Endothelial cell of umbilical vein (primary cell): Measurements from ENCODE around the gene NEUROG1. TPM values are rescaled to one million over a fixed set of nuclear protein-coding genes. Genes with fewer than 3 reads are reported as not detected.

ENCODE experiments used
- BruUV-seq: library from RNA; stranded (reverse); fragments of 400-500 nt; replicated peaks from 2 replicates; lab custom pipeline; 2021; lab: Mats Ljungman, UMichigan
- CTCF ChIA-PET: fragments of 300-600, 350-600 bp; sonication (Branson Sonifier 250); formaldehyde crosslinking; loops from one replicate; lab custom pipeline; 2021; ENCODE audit warnings: antibody characterized with exemption, inconsistent platforms; lab: Charles Lee
- POLR2A ChIA-PET: fragments of 300-600, 350-600 bp; sonication (Branson Sonifier 250); formaldehyde crosslinking; loops from one replicate; lab custom pipeline; 2021; ENCODE audit warnings: antibody characterized with exemption, inconsistent platforms; lab: Charles Lee
- DNase-seq: peaks from one replicate; pipeline ENCODE4 v3.0.0-alpha.2; 2011; ENCODE audit warnings: low read depth, low spot score
- FAIRE-seq: peaks from 2 replicates; lab custom pipeline; 2011; peaks lifted over from hg19 to GRCh38; lab: Jason Lieb, UNC
- H2AFZ ChIP-seq: 2 replicates; pipeline ENCODE4 v1.6.0; 2012; ENCODE audit warnings: low read depth, low read length, control low read depth, inconsistent platforms
- H3K27ac ChIP-seq: 2 replicates; pipeline ENCODE4 v1.5.1; 2011; ENCODE audit warnings: low read depth, mild to moderate bottlenecking, control low read depth, low read length, moderate library complexity; ENCODE audit not compliant: insufficient read depth
- H3K27me3 ChIP-seq, 2 experiments: 2 replicates each; pipeline versions ENCODE4 v1.6.0 to v1.6.1; 2011; ENCODE audit warnings: low read length in 2 of 2, mixed read lengths in 1 of 2; ENCODE audit not compliant: control insufficient read depth in 2 of 2, insufficient read depth in 2 of 2
- H3K36me3 ChIP-seq, 2 experiments: 2 replicates in 1 of 2; 3 replicates in 1 of 2; pipeline ENCODE4 v1.5.1; 2011; ENCODE audit warnings: low read length in 2 of 2, mild to moderate bottlenecking in 1 of 2, moderate library complexity in 1 of 2; ENCODE audit not compliant: control insufficient read depth in 2 of 2, insufficient read depth in 2 of 2; ENCODE audit errors: extremely low read depth in 1 of 2
- H3K4me1 ChIP-seq: 3 replicates; pipeline ENCODE4 v1.5.1; 2011; ENCODE audit warnings: mild to moderate bottlenecking, low read length; ENCODE audit not compliant: control insufficient read depth, insufficient read depth; ENCODE audit errors: extremely low read depth
- H3K4me2 ChIP-seq: 2 replicates; pipeline ENCODE4 v1.6.1; 2011; ENCODE audit warnings: low read length, control low read depth, mixed read lengths; ENCODE audit not compliant: insufficient read depth
- H3K4me3 ChIP-seq, 3 experiments: fragments of 200-600 bp in 1 of 3; sonication (generic), shearing (Covaris generic) in 1 of 3; replicated peaks in 1 of 3; 2 replicates each; pipeline ENCODE4 v1.5.1; 2011 to 2016; ENCODE audit warnings: control low read depth in 3 of 3, low read length in 3 of 3, mild to moderate bottlenecking in 2 of 3, inconsistent platforms in 1 of 3, low read depth in 1 of 3, moderate library complexity in 1 of 3; ENCODE audit not compliant: insufficient read depth in 1 of 3
- H3K79me2 ChIP-seq: 2 replicates; pipeline ENCODE4 v1.6.0; 2012; ENCODE audit warnings: low read length, inconsistent platforms; ENCODE audit not compliant: control insufficient read depth, insufficient read depth
- H3K9ac ChIP-seq: replicated peaks from 2 replicates; pipeline ENCODE3; 2011; ENCODE audit warnings: low read length, control low read depth; ENCODE audit not compliant: insufficient read depth; ENCODE audit errors: extremely low read depth
- H3K9me1 ChIP-seq: replicated peaks from 3 replicates; pipeline ENCODE4 v1.6.0; 2011; ENCODE audit warnings: mild to moderate bottlenecking, low read length; ENCODE audit not compliant: control insufficient read depth, insufficient read depth; ENCODE audit errors: extremely low read depth
- H3K9me3 ChIP-seq: replicated peaks from 2 replicates; pipeline ENCODE4 v1.5.1; 2012; ENCODE audit warnings: low read length, inconsistent platforms; ENCODE audit not compliant: control insufficient read depth, insufficient read depth
- H4K20me1 ChIP-seq: replicated peaks from 2 replicates; pipeline ENCODE3; 2011; ENCODE audit warnings: mild to moderate bottlenecking, low read length; ENCODE audit not compliant: control insufficient read depth, insufficient read depth; ENCODE audit errors: extremely low read depth
- CTCF ChIP-seq, 2 donors: IDR thresholded peaks; 1 replicate in 1 of 2; 2 replicates in 1 of 2; pipeline ENCODE4 v1.5.1; 2011; ENCODE audit warnings: low read length in 2 of 2, mild to moderate bottlenecking in 2 of 2, moderate library complexity in 2 of 2, control low read depth in 1 of 2, inconsistent platforms in 1 of 2, low read depth in 1 of 2; ENCODE audit not compliant: insufficient read depth in 1 of 2; ENCODE audit errors: extremely low read depth in 1 of 2
- EZH2 ChIP-seq: IDR thresholded peaks from 2 replicates; pipeline ENCODE4 v1.6.1; 2012; ENCODE audit warnings: borderline replicate concordance, low read depth, mild to moderate bottlenecking, moderate library complexity, low read length, inconsistent platforms; ENCODE audit not compliant: severe bottlenecking
- FOS ChIP-seq: IDR thresholded peaks from 2 replicates; pipeline ENCODE4 v1.6.1; 2011; ENCODE audit warnings: mild to moderate bottlenecking, low read length, moderate library complexity, borderline replicate concordance; ENCODE audit not compliant: insufficient read depth
- GATA2 ChIP-seq: IDR thresholded peaks from 2 replicates; pipeline ENCODE4 v1.7.0; 2011; ENCODE audit warnings: low read depth, mild to moderate bottlenecking, moderate library complexity, mixed read lengths, low read length; ENCODE audit not compliant: insufficient read length, insufficient read depth
- MAX ChIP-seq: IDR thresholded peaks from 2 replicates; pipeline ENCODE4 v1.6.1; 2011; ENCODE audit not compliant: insufficient read depth, insufficient read length
- MYC ChIP-seq: IDR thresholded peaks from one replicate; pipeline ENCODE4 v1.6.1; 2011; ENCODE audit warnings: mild to moderate bottlenecking, low read depth, low read length
- POLR2A ChIP-seq: IDR thresholded peaks from 2 replicates; pipeline ENCODE4 v1.6.1; 2012; ENCODE audit warnings: low read depth, mild to moderate bottlenecking, control low read depth, low read length
- POLR2AphosphoS5 ChIP-seq: IDR thresholded peaks from 2 replicates; pipeline ENCODE4 v1.6.1; 2012; ENCODE audit warnings: low read depth, mild to moderate bottlenecking, control low read depth, low read length, moderate library complexity; ENCODE audit not compliant: insufficient read depth
- dilution Hi-C: fragments of 300-500 bp; cut with MboI; formaldehyde crosslinking; loops from one replicate; pipeline ENCODE4 v1.15.0; 2019; ENCODE audit warnings: low sequenced_read_pairs; ENCODE audit not compliant: extremely low pct_ligation_motif_present
- intact Hi-C: fragments of 100-400 bp; cut with micrococcal nuclease; formaldehyde crosslinking; loops from one replicate; pipeline ENCODE4 v1.10.0; 2022
- polyA plus RNA-seq, 4 experiments: library from polyadenylated mRNA; depleted of rRNA in 3 of 4; stranded (reverse) in 3 of 4; unstranded in 1 of 4; fragments of >200 nt; gene quantifications; 2 replicates each; pipeline versions ENCODE4 v1.2.1 to v1.2.3, GENCODE V29; 2011 to 2012; ENCODE audit warnings: missing spikeins in 1 of 4
- total RNA-seq: library from RNA; stranded (reverse); gene quantifications from 2 replicates; pipeline ENCODE4 v1.2.3, GENCODE V29; 2021

NEUROG1 gene
- total and polyA plus RNA-seq, 2 donors (not counting 3 experiments of a cell fraction or from before 2014, with no cell fraction given), result not detected

GRCh38 chr5:135539430-135540005 is 3.8 kb upstream of the NEUROG1 start:
- H3K4me2 ChIP-seq, result no peak overlapping the region
- H3K27me3 ChIP-seq, result peaks cover 83 to 95% of the 10 kb centered on the region in 2 experiments
- no TSS peak for BruUV-seq
- CTCF ChIA-PET, result interaction anchor here (1.2 to 4.1 kb wide), 3 partner anchors 12 to 27 kb away, joined by 5 to 30 read pairs (median 5); no protein-coding TSS in a partner anchor
- no peaks in the 10 kb centered on the region for H3K79me2 ChIP-seq
- DNase-seq (no peak), FAIRE-seq (no peak)
- H3K9ac ChIP-seq, result no peak overlapping the region
- peaks cover 6% of the 10 kb centered on the region for H3K4me1 ChIP-seq
- dilution Hi-C loops, result no loop called here
- H3K36me3 ChIP-seq, result no peaks in the 10 kb centered on the region
- no peaks in the 10 kb centered on the region for H3K9me3 ChIP-seq
- H3K9me1 ChIP-seq, result no peaks in the 10 kb centered on the region
- POLR2A ChIA-PET, result no interaction called here
- H4K20me1 ChIP-seq, result no peaks in the 10 kb centered on the region
- TF ChIP-seq POLR2A, result no peak
- no peak for TF ChIP-seq MYC
- TF ChIP-seq EZH2, result no peak
- no peak for TF ChIP-seq FOS
- TF ChIP-seq POLR2AphosphoS5, result no peak
- no peak for TF ChIP-seq MAX
- TF ChIP-seq GATA2, result no peak
- TF ChIP-seq CTCF (IDR thresholded peaks at IDR 0.05; ENCODE audit: extremely low read depth in 1 of 2, insufficient read depth in 1 of 2, low read depth in 1 of 2, low read length in 2 of 2), result no peak
- no peak overlapping the region for H3K4me3 ChIP-seq
- intact Hi-C loops, result no loop called here
- no peak overlapping the region for H2AFZ ChIP-seq
- H3K27ac ChIP-seq, result no peak overlapping the region
